Sigmoid colon (tissue), 7 donors: ENCODE data around the gene MIEF1. TPM values are rescaled to one million over a fixed set of nuclear protein-coding genes. Genes with fewer than 3 reads are reported as not detected.
A peak's percentile ranks its signal among the peaks of the same experiment; 100 is the strongest.

Experiments
- DNase-seq: peaks from one replicate; pipeline ENCODE4 v3.0.0-alpha.2; 2019
- H3K27ac ChIP-seq, 4 donors: fragments of 200-600 bp; sonication (generic); one replicate each; pipeline ENCODE4 v1.5.1; 2016 to 2019; ENCODE audit warnings: mild to moderate bottlenecking in 1 of 4
- H3K27me3 ChIP-seq, 3 donors: fragments of 200-600 bp; sonication (generic); one replicate each; pipeline ENCODE4 v1.5.1; 2019; ENCODE audit warnings: mild to moderate bottlenecking in 1 of 3
- H3K36me3 ChIP-seq, 4 donors: fragments of 200-600 bp; sonication (generic); one replicate each; pipeline ENCODE4 v1.5.1; 2016 to 2019
- H3K4me1 ChIP-seq, 4 donors: fragments of 200-600 bp; sonication (generic); one replicate each; pipeline ENCODE4 v1.5.1; 2017 to 2019
- H3K4me3 ChIP-seq, 4 donors: fragments of 200-600 bp; sonication (generic); one replicate each; pipeline ENCODE4 v1.5.1; 2017 to 2019; ENCODE audit warnings: mild to moderate bottlenecking in 2 of 4, moderate library complexity in 1 of 4
- H3K9me3 ChIP-seq, 4 donors: fragments of 200-600 bp in 3 of 4; sonication (generic) in 3 of 4; one replicate each; pipeline versions ENCODE4 v1.5.1 to v1.6.1; 2013 to 2019
- EP300 ChIP-seq, 4 donors: sonication (generic); formaldehyde crosslinking; IDR thresholded peaks; one replicate each; pipeline ENCODE4 v1.6.1; 2017; ENCODE audit warnings: antibody characterized with exemption in 4 of 4
- POLR2A ChIP-seq, 2 donors: fragments of 450-650 bp; IDR thresholded peaks; one replicate each; pipeline ENCODE4 v1.6.1; 2016; ENCODE audit warnings: antibody characterized with exemption in 2 of 2, mild to moderate bottlenecking in 2 of 2, moderate library complexity in 2 of 2
- POLR2AphosphoS5 ChIP-seq, 4 donors: sonication (generic); formaldehyde crosslinking; IDR thresholded peaks; one replicate each; pipeline ENCODE4 v1.6.1; 2017; ENCODE audit warnings: antibody characterized with exemption in 4 of 4
- WGBS, 2 donors: extraction: QIAGEN DNeasy Blood & Tissue Kit; methylation state at CpG; one replicate each; pipeline ENCODE4 v1.1.7; 2013; 5-methylcytosine and 5-hydroxymethylcytosine counted together
- intact Hi-C: fragments of 100-400 bp; cut with DNase I; formaldehyde crosslinking; loops from one replicate; pipeline ENCODE4 v1.15.1; 2023
- polyA plus RNA-seq, 3 donors: library from polyadenylated mRNA; stranded (reverse); fragments of 200-250 nt; gene quantifications; one replicate each; pipeline ENCODE4 v1.2.3, GENCODE V29; 2013
- total RNA-seq, 4 donors: library from RNA; depleted of rRNA; stranded (reverse); fragments of >200 nt; gene quantifications; one replicate each; pipeline ENCODE4 v1.1.0, GENCODE V29; 2016
- TF ChIP-seq, protein P1 (sequence below), 4 experiments: fragments of 450-650 bp in 3 of 4; fragments of 200-600 bp in 1 of 4; IDR thresholded peaks; one replicate each; pipeline ENCODE4 v1.5.1; 2016 to 2019; ENCODE audit warnings: antibody characterized with exemption in 4 of 4, mild to moderate bottlenecking in 3 of 4, moderate library complexity in 2 of 4
- donor health status: healthy with polysubstance abuse.
- donor health status: Bipolar disorder and iron deficiency.
- donor health status: healthy.

Gene MIEF1
- total and polyA plus RNA-seq, 7 donors = 9.0 to 25.4 (median 14.2) TPM

- Histone ChIP-seq H3K4me1 (peaks cover 0 to 17% (median 14%) of the 10 kb centered on the region in 4 donors), H3K36me3 (no peaks in the 10 kb centered on the region), H3K27me3 (peaks cover 21 to 35% (median 22%) of the 10 kb centered on the region in 3 donors), H3K27ac (no peak overlapping the region), H3K4me3 (no peak overlapping the region), H3K9me3 (no peaks in the 10 kb centered on the region)
- DNase-seq = no peak
- intact Hi-C loops = no loop called here
- 70 to 87% methylated on average over 11 of the region's 11 CpGs for WGBS, 2 donors
- TF ChIP-seq POLR2A (IDR thresholded peaks at IDR 0.05) (no peak), POLR2AphosphoS5 (IDR thresholded peaks at IDR 0.05) (no peak), EP300 (IDR thresholded peaks at IDR 0.05) (no peak)
- TF ChIP-seq, protein P1, sequence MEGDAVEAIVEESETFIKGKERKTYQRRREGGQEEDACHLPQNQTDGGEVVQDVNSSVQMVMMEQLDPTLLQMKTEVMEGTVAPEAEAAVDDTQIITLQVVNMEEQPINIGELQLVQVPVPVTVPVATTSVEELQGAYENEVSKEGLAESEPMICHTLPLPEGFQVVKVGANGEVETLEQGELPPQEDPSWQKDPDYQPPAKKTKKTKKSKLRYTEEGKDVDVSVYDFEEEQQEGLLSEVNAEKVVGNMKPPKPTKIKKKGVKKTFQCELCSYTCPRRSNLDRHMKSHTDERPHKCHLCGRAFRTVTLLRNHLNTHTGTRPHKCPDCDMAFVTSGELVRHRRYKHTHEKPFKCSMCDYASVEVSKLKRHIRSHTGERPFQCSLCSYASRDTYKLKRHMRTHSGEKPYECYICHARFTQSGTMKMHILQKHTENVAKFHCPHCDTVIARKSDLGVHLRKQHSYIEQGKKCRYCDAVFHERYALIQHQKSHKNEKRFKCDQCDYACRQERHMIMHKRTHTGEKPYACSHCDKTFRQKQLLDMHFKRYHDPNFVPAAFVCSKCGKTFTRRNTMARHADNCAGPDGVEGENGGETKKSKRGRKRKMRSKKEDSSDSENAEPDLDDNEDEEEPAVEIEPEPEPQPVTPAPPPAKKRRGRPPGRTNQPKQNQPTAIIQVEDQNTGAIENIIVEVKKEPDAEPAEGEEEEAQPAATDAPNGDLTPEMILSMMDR (IDR thresholded peaks at IDR 0.05) = no peak
Observed at GRCh38 chr22:39459681-39460080, 42.4 kb upstream of the MIEF1 start.

DNA sequence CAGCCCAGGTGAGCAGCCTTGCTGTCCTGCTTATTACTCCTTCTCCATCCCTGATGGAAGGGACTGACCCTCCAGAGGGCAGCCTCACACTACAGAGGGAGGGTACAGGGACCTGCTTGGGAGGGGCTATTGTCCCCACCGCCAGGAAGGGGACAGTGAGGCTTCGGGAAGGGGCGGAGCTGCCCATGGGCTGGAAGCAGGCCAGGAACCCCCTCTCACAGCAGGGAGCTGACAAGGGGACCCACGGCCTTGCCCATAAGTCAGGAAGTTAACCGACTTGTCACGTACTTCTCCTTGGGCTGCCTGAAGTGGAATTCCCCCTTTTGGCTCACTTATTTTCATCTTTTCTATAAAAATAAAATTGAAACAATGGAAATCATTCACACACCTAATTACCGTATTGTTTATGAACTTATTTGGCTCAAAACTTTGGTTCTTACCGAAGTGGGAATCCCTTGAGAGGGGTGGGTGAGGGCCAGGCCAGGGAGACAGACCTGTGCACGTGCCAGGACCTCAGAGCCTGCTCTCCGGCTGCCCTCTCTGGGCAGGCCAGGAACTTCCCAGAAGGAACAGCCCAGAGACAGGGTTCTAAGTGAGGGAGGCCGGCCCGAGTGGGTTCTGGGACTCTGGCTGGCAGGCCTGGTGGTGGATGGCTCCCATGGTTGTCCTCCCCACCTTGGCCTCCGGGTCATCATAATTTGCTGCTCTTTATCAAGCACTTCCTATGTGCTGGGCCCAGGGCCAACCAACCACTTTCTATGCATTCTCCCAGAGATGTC, 39.5 kb upstream of the MIEF1 start:
- H3K4me3 ChIP-seq = no peak overlapping the region
- peaks cover 0 to 9% (median 6%) of the 10 kb centered on the region in 4 donors for H3K4me1 ChIP-seq
- WGBS, 2 donors = 60 to 75% methylated on average over 13 of the region's 13 CpGs
- H3K27me3 ChIP-seq = peaks cover 11 to 18% (median 12%) of the 10 kb centered on the region in 3 donors
- H3K27ac ChIP-seq = peak overlapping the region in 3 of 4 donors; percentile 14 to 63 (median 30)
- intact Hi-C loops = no loop called here
- no peak for DNase-seq
- no peaks in the 10 kb centered on the region for H3K36me3 ChIP-seq
- peak in 1 of 4 donors; percentile 33 for TF ChIP-seq POLR2AphosphoS5 (IDR thresholded peaks at IDR 0.05)
- TF ChIP-seq, protein P1 (IDR thresholded peaks at IDR 0.05) = no peak
- H3K9me3 ChIP-seq = no peaks in the 10 kb centered on the region

GRCh38 chr22:39463277-39463676, 38.8 kb upstream of the MIEF1 start:
- Histone ChIP-seq H3K36me3 (no peaks in the 10 kb centered on the region), H3K27ac (peak overlapping the region in 3 of 4 donors; percentile 14 to 63 (median 30)), H3K4me1 (peaks cover 0 to 3% (median under 1%) of the 10 kb centered on the region in 4 donors), H3K4me3 (no peak overlapping the region), H3K9me3 (no peaks in the 10 kb centered on the region), H3K27me3 (peaks cover 5 to 12% (median 6%) of the 10 kb centered on the region in 3 donors)
- 92 to 93% methylated on average over 6 of the region's 6 CpGs for WGBS, 2 donors
- intact Hi-C loops = no loop called here
- no peak for DNase-seq
- TF ChIP-seq EP300 (IDR thresholded peaks at IDR 0.05) (no peak), POLR2A (IDR thresholded peaks at IDR 0.05) (no peak), POLR2AphosphoS5 (IDR thresholded peaks at IDR 0.05) (no peak)
- TF ChIP-seq, protein P1 (IDR thresholded peaks at IDR 0.05) = no peak

- TF ChIP-seq EP300 (IDR thresholded peaks at IDR 0.05) (no peak), POLR2A (IDR thresholded peaks at IDR 0.05) (no peak), POLR2AphosphoS5 (IDR thresholded peaks at IDR 0.05) (no peak)
- TF ChIP-seq, protein P1 (IDR thresholded peaks at IDR 0.05) = no peak
Observed at GRCh38 chr22:39463931-39464390, 38.1 kb upstream of the MIEF1 start.

More at GRCh38 chr22:39463931-39464390, 38.1 kb upstream of the MIEF1 start:
- WGBS, 2 donors = 78 to 80% methylated on average over 10 of the region's 10 CpGs
- intact Hi-C loops = no loop called here
- H3K36me3 ChIP-seq = no peaks in the 10 kb centered on the region
- no peaks in the 10 kb centered on the region for H3K4me1 ChIP-seq
- no peak for DNase-seq
- H3K27ac ChIP-seq = peak overlapping the region in 1 of 4 donors; percentile 20
- no peaks in the 10 kb centered on the region for H3K9me3 ChIP-seq
- no peak overlapping the region for H3K4me3 ChIP-seq
- H3K27me3 ChIP-seq = peaks cover 0 to 5% (median 0%) of the 10 kb centered on the region in 3 donors
